HG03139 (cell line): Measurements from ENCODE around the gene GBP1.
"Not testable (repeated sequence)": the region's sequence is repeated elsewhere in the genome, so short reads cannot be mapped to it uniquely, and the experiment has no call there.

Source experiments
- ATAC-seq: cut with Tn5 transposase; IDR thresholded peaks from one replicate; pipeline ENCODE4 v1.9.1; 2021; ENCODE audit not compliant: unreplicated experiment

GBP1 gene

DNA sequence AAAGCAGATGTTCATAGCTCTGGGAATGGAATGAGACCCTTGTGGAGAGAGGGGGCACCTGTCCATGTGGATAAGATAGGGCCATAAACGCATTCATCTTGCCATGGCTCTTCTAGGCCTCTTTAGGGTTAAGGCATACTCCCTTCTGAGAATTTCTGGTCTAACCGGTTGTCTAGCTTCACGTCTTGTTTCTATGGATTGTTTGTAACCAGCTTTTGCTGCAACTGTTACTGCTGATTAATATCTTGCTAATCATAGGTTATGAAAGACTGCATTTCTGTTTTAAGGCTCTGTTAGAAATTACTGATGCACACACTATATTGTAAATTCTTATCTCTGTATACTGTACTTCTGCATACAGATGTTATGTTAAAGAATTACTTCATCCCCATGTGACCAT, 46.7 kb downstream of the GBP1 start:
- not testable (repeated sequence) for ATAC-seq

DNA sequence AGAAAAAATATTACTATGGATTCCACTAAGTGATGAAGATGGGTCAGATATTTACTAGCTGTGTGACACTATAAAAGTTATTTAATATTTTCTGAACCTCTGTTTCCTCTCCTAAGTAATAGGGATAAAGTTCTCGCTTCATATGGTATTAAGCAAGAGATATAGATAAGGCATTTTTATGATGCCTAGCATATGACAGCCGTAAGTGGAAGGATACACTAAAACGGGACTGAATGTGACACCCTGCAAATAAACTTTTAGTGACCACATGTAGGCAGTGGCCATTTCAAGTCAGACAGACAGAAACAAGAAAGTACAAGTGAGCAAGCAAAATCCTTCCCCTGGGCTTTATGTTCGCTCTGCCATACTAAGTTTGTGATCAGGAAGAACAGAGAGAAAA, 56.5 kb downstream of the GBP1 start:
- no peak for ATAC-seq

GRCh38 chr1:89005286-89006151, 59.5 kb downstream of the GBP1 start:
- ATAC-seq = no peak
